Spleen (tissue), 7 donors: Measurements from ENCODE around the gene ZC3H4.

Source experiments
- POLR2AphosphoS5 ChIP-seq, 3 donors: sonication (generic); formaldehyde crosslinking; IDR thresholded peaks; one replicate each; pipeline ENCODE4 v1.5.1; 2017; ENCODE audit warnings: antibody characterized with exemption in 3 of 3
- TF ChIP-seq, protein P1 (sequence below), 11 experiments: fragments of 200-600 bp in 7 of 11; fragments of 450-650 bp in 4 of 11; sonication (generic) in 4 of 11; IDR thresholded peaks in 8 of 11; conservative IDR thresholded peaks in 3 of 11; 1 replicate in 7 of 11; 2 replicates in 4 of 11; pipeline versions ENCODE4 v1.4.0 to v1.8.0; 2016 to 2021; ENCODE audit warnings: antibody characterized with exemption in 11 of 11, inconsistent platforms in 4 of 11, mild to moderate bottlenecking in 1 of 11
- donor health status: DM: no; HTN: no; CAD: no; lungs with moderate emphysema.
- donor health status: DM: no; HTN: no; CAD: no.
- donor health status: DM: no; HTN: no; CAD: no.

DNA sequence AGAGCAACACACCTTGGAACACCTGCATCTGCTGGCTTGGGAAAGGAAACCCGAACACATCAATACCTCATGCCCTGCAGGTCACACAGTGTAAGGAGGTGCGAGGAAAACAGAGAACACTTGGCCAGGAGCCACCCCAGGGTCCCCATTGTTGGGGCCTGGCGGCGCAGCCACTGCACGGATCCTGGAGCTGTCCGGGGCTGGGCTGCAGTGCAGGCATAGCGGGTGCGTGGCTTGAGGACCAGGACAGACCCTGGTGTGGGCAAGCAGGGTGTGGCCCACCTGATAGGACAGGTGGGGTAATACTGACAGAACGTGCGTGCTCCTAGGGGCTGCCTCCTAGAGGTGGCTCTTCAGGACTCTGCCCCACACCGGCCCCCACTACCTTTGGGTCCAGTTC, 48.3 kb downstream of the ZC3H4 start:
- TF ChIP-seq POLR2AphosphoS5 (IDR thresholded peaks at IDR 0.05), result peak in 1 of 3 donors; percentile 47
- TF ChIP-seq, protein P1, sequence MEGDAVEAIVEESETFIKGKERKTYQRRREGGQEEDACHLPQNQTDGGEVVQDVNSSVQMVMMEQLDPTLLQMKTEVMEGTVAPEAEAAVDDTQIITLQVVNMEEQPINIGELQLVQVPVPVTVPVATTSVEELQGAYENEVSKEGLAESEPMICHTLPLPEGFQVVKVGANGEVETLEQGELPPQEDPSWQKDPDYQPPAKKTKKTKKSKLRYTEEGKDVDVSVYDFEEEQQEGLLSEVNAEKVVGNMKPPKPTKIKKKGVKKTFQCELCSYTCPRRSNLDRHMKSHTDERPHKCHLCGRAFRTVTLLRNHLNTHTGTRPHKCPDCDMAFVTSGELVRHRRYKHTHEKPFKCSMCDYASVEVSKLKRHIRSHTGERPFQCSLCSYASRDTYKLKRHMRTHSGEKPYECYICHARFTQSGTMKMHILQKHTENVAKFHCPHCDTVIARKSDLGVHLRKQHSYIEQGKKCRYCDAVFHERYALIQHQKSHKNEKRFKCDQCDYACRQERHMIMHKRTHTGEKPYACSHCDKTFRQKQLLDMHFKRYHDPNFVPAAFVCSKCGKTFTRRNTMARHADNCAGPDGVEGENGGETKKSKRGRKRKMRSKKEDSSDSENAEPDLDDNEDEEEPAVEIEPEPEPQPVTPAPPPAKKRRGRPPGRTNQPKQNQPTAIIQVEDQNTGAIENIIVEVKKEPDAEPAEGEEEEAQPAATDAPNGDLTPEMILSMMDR (IDR thresholded peaks at IDR 0.05 in 8 of 11, conservative IDR thresholded peaks at IDR 0.05 in 3 of 11), result no peak
